ENCODE measurements around the gene PLCB1. TPM values are rescaled to one million over a fixed set of nuclear protein-coding genes. Genes with fewer than 3 reads are reported as not detected.

Gene PLCB1
- total RNA-seq, 2 donors from 2014 or later = 7.3 to 45.5 TPM

GRCh38 chr20:8805737-8806442 lies 673.8 kb downstream of the PLCB1 start:
- Histone ChIP-seq H3K27ac (no peak overlapping the region), H3K27me3 (no peaks in the 10 kb centered on the region), H3K4me3 (no peak overlapping the region), H3K9me3 (no peaks in the 10 kb centered on the region), H3K36me3 (no peaks in the 10 kb centered on the region), H3K4me1 (peaks cover 0 to 4% of the 10 kb centered on the region in 2 donors)
- DNase-seq (ENCODE audit: low spot score) = no peak
- TF ChIP-seq, protein P1, sequence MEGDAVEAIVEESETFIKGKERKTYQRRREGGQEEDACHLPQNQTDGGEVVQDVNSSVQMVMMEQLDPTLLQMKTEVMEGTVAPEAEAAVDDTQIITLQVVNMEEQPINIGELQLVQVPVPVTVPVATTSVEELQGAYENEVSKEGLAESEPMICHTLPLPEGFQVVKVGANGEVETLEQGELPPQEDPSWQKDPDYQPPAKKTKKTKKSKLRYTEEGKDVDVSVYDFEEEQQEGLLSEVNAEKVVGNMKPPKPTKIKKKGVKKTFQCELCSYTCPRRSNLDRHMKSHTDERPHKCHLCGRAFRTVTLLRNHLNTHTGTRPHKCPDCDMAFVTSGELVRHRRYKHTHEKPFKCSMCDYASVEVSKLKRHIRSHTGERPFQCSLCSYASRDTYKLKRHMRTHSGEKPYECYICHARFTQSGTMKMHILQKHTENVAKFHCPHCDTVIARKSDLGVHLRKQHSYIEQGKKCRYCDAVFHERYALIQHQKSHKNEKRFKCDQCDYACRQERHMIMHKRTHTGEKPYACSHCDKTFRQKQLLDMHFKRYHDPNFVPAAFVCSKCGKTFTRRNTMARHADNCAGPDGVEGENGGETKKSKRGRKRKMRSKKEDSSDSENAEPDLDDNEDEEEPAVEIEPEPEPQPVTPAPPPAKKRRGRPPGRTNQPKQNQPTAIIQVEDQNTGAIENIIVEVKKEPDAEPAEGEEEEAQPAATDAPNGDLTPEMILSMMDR (IDR thresholded peaks at IDR 0.05) = no peak

DNA sequence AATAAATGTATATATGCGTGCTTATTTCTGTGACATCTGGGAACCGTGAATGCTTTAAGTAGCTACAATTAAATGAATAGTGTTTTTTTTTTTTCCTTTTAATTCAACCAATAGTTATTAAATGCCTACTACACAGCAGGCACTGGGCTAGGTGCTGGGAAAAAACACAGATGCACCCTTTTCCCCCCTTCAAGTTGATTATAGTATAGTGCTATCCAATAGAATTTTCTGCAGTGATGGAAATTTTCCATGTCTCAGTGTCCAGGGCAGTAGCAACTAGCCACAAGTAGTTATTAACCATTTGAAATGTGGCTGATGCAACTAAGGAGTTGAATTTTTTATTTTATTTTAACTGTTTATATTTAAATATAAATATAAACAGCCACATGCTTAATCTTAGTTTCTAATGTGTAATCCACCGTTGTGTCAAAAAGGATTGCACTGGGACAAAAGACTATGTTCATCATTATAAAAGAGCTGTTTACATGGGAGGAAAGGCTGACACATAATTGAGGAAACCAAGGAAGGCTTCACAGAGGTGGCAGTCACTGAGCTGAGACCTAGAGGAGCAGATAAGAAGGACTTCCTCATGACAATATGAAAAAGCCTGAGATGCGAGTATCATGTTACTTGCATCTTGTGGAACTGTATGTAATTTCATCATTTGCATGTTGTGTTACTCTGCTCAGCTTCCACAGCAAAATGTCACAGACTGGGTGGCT lies 675.6 kb downstream of the PLCB1 start:
- TF ChIP-seq, protein P1 (IDR thresholded peaks at IDR 0.05) = no peak

GRCh38 chr20:8808202-8808535 lies 676.1 kb downstream of the PLCB1 start:
- no peaks in the 10 kb centered on the region for H3K9me3 ChIP-seq
- TF ChIP-seq, protein P1 (IDR thresholded peaks at IDR 0.05) = no peak
- H3K4me3 ChIP-seq = no peak overlapping the region
- H3K36me3 ChIP-seq = no peaks in the 10 kb centered on the region
- H3K27me3 ChIP-seq = no peaks in the 10 kb centered on the region
- DNase-seq (ENCODE audit: low spot score) = no peak
- H3K4me1 ChIP-seq = peaks cover 0 to under 1% of the 10 kb centered on the region in 2 donors
- no peak overlapping the region for H3K27ac ChIP-seq

More for the DNA sequence above, 675.6 kb downstream of the PLCB1 start:
- Histone ChIP-seq H3K27ac (no peak overlapping the region), H3K9me3 (no peaks in the 10 kb centered on the region), H3K36me3 (no peaks in the 10 kb centered on the region), H3K27me3 (no peaks in the 10 kb centered on the region), H3K4me1 (peaks cover 0 to 4% of the 10 kb centered on the region in 2 donors), H3K4me3 (no peak overlapping the region)
- DNase-seq (ENCODE audit: low spot score) = no peak

GRCh38 chr20:8809107-8809953 lies 677.3 kb downstream of the PLCB1 start:
- no peak overlapping the region for H3K27ac ChIP-seq
- DNase-seq (ENCODE audit: low spot score) = no peak
- no peaks in the 10 kb centered on the region for H3K9me3 ChIP-seq
- TF ChIP-seq, protein P1 (IDR thresholded peaks at IDR 0.05) = no peak
- H3K4me3 ChIP-seq = no peak overlapping the region
- no peaks in the 10 kb centered on the region for H3K27me3 ChIP-seq
- H3K36me3 ChIP-seq = no peaks in the 10 kb centered on the region
- H3K4me1 ChIP-seq = no peaks in the 10 kb centered on the region

DNA sequence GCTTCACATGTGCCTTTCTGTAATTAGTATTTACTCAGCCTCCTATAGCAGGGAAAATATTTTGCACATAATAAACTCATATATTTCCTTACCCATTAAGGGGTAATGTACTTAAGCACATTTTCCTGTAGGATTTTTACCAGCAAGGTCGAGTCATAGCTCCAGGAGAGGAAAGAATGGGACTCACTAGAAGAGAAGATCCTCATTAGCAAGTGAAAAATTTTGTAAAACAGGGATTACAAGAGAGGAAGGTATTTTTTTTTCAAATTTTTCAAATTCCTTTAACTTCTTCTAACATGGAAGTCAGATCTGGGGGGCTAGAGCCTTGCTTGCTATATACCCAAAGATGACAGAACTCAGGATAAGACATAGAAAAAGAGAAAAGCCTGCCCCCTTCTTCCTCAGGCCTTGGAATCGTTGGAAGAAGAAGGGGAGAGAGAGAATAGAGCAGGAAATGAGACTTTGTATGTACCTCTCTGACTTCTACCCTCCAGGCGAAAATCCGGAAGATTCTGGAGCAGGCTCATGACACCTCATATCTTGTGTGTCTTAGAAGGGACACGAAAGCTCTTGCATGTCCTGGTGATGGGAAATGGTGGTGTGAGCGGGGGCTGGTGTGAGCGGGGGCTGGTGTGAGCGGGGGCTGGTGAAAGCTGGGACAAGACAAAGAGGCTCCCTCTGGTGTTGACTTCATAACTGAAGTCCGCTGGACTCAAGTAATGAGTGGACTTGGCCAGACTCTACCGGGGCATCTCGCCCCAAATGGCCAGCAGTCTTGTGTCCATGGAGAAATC lies 679.9 kb downstream of the PLCB1 start:
- no peak for DNase-seq (ENCODE audit: low spot score)
- H3K9me3 ChIP-seq = no peaks in the 10 kb centered on the region
- no peak overlapping the region for H3K4me3 ChIP-seq
- peaks cover 0 to 8% of the 10 kb centered on the region in 2 donors for H3K4me1 ChIP-seq
- H3K36me3 ChIP-seq = no peaks in the 10 kb centered on the region
- TF ChIP-seq, protein P1 (IDR thresholded peaks at IDR 0.05) = no peak
- no peaks in the 10 kb centered on the region for H3K27me3 ChIP-seq
- peak overlapping the region in 1 of 2 donors; percentile 25 for H3K27ac ChIP-seq

Data from right atrium auricular region (tissue), 2 donors.